IPS DF 4.7 (cell line): Measurements from ENCODE around the gene DAO.
"Not testable (repeated sequence)": the region's sequence is repeated elsewhere in the genome, so short reads cannot be mapped to it uniquely, and the experiment has no call there.

Experiments
- DNase-seq: peaks from one replicate; pipeline ENCODE4 v3.0.0-alpha.2; 2013; ENCODE audit warnings: low spot score; ENCODE audit errors: extremely low read depth

DAO gene

DNA sequence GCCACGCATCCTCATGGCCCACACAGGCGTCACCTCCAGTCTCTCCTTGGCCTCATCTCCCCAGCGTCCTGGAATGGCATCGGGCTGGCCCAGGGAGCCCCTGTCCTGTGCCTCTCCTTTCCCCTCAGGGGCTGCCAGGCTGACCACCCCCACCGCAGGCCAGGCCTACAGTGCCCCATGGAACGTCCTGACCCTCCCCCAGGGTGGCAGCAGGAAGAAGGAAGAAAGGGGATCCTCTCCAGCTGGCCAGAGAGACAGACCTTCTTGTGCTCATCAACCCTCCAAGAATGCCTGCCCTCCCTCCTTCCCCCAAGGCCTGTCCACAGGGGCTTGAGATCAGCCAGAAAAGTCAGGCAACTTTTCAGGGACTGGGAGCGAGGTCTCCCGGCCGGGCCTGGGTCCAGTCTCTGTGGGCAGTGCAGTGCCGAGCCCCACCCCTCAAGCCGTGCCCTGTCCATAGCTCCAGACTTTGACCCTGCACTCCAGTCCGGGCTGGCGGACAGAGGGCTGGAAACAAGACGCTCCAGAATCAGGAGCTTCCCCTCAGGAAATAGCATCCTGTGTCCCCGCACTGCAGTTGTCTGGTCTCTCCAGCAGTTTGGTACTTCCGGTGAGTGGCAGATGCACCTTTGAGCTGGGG is at the start of gene DAO:
TSS of gene DAO (plus strand) at position 478 of the 640 bp plus-strand sequence. CDS start 4,915 bp downstream, outside the sequence.
- DNase-seq = no peak

DNA sequence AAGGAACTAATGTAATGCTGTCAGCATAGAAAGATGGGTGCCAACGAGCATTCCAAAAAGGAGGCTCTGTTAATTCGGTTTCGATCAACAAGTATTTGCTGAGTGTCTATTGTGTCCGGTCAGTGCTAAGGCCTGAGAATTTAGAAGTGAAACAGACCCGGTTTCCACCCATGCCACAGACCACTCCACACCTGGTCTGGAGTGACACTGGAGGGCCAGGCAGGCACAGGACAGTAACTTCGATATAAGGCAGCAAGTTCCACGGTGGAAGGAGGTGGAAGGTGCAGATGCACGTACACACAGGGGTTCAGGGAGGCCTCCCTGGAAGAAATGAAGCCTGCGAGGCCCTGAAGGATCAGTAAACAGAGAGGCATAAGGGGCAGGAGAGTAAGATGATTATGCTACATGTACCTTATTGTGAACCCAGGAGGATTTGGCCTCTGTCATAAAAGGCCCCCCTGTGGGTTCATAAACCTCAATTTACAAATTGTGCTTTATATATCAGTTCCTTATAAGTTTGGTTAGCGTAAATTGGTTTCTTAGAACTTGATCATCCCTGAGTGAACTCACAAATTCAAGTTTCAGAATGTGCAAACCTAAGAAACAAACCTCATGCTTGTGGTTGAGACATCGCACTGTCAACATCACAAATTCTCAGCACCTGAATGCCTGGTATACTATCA is 48.4 kb upstream of the DAO start:
- no peak for DNase-seq

DNA sequence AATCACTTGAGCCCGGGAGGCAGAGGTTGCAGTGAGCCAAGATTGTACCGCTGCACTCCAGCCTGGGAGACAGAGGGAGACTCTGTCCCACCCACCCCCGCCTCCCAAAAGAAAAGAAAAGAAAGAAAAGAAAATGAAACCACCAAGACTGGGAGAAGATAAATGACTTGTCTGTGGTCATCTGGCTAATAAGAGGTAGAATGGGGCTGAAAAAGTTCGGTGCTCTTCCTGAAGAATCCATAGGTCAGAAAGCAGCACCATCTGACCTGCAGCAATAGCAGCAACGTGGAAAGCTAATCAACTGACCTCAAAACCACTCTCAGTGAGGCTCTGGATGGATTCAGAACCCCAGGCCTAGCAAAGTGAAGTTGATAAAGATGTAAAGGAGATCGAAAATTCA is 47.7 kb upstream of the DAO start:
- DNase-seq = no peak

DNA sequence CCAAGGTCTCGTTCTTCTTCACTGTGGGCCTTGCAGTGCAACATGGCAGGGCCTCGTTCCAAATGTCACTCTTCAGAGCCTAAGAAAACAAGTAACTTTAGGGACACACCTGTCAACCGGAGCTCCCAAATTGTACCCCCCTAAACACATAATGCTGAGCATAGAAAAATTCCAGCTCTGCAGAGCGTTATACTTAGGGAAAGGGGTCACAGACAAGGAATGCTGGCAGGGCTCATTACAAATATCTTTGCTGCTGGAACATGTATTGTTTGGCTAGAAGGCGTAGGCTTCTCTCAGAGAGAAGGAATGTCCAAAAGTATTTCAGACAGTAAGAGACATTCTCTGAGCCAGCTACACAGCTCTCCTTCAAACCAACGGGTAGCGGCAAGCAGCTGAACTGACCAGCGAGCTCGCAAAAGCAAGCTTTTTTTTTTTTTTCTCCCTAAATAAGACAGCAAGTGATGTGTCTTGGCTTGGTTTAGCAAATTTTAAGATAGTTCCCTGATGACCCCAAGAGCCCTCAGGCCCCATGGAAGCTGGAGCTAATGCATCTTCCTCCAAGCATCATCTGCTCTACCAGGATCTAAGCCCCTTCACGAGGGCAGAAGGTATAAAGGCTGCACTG is 47.0 kb upstream of the DAO start:
- no peak for DNase-seq

DNA sequence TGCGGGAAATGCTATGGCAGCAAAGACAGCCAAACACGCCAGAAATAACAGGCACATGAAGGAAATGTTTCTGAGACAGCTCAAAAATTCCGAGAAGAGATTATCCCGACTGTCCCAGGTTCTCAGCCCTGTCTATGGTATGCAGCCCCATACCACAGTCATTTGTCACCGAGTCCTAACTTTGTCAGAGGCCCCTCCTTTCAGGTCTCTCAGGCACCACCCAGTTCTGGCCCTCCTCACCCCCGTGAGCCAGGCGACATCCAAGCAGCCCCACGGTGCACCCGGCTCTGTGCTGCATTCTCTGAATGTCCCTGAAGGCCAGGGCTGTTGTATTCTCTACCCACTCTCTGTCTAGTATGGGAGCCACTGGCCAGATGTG is 46.5 kb upstream of the DAO start:
- no peak for DNase-seq

DNA sequence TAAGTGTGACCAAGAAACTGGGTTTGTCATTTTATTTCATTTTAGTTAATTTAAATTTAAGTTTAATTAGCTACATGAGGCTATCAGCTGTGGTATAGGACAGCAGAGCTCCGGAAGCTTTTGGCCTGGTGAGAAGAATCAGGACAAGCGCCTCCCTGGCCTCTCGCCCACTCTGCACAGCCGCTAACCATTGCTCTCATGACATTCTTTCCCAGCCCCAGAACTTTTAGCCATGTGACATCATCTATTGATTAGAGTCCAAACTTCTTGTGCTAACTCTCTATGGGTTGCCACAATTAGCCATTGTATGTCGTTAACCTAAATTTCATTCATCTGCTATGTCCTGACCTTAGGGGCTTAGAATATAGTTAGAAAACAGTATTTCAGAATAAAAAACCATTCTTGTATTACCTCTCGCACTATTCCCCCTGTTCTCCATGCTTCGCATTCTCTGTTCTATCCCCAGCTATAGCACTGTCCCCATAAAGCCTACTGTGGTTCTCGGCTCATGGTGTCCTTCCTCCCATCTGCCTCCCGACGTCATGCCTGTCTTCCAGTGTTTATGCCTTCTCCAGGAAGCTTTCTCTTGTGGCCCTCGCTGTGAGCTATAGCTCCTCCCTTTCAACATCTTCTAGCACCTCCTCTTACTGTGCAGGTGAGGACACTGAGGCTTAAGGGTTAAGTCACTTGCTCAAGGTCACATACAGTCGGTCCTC is 46.0 kb upstream of the DAO start:
- no peak for DNase-seq

DNA sequence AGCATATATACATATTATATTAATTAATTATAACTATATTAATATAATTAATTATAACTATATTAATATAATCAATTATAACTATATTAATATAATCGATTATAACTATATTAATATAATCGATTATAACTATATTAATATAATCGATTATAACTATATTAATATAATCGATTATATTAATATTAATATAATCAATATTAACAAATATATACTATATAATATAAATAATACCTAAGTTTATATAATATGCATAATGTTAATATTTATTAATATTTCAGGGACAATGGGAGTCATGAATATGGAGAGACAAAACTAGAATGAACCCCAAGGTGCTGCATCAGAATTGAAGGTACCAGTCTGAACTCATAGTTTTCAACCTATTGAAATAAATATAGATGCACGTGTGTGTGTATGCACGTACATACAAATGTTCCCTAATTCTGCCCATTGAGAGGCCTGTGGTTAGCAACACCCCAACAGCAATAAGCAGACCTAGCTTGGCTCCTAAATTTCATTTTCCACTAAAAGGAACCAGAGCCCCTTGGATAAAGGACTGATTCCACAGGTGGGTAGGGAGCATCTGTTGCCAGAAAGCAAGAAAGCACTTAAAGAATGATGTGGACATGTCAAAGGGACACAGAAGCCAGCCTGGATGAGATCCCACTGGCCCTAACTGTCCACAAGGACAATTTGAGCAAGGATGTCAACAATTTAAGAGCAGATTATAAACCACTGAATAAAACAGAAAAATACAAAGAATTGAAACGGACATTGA is 43.8 kb upstream of the DAO start:
- DNase-seq = no peak

DNA sequence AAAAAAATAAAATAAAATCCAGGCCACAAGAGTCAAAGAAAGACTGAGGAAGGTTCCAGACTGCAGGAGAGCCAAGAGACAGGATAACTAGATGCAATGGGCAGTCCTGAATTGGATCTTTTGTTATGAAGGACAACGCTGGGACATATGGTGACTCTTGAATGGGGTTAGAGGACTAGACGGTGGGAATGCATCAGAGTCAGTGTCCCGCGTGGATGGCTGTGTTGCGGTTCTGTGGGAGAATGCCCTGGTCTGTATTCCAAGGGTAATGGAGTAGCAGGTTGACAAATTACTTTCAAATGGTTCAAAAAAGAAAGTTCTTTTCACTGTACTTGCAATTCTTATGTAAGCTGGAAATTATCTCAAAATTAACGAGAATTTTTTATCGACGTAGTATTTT is 42.7 kb upstream of the DAO start:
- DNase-seq = no peak

DNA sequence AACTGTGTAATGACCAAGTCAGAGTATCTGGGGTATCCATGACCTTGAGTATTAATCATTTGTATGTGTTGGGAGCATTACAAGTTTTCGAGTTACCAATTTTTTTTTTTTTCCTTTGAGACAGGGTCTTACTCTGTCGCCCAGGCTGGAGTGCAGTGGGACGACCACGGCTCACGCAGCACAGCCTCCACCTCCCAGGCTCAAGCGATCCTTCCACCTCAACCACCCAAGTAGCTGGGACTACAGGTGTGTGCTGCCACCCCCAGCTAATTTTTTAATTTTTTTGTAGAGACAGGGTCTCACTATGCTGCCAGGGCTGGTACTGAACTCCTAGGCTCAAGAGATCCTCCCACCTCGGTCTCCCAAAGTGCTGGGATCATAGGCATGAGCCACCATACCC is 42.2 kb upstream of the DAO start:
- no peak for DNase-seq

DNA sequence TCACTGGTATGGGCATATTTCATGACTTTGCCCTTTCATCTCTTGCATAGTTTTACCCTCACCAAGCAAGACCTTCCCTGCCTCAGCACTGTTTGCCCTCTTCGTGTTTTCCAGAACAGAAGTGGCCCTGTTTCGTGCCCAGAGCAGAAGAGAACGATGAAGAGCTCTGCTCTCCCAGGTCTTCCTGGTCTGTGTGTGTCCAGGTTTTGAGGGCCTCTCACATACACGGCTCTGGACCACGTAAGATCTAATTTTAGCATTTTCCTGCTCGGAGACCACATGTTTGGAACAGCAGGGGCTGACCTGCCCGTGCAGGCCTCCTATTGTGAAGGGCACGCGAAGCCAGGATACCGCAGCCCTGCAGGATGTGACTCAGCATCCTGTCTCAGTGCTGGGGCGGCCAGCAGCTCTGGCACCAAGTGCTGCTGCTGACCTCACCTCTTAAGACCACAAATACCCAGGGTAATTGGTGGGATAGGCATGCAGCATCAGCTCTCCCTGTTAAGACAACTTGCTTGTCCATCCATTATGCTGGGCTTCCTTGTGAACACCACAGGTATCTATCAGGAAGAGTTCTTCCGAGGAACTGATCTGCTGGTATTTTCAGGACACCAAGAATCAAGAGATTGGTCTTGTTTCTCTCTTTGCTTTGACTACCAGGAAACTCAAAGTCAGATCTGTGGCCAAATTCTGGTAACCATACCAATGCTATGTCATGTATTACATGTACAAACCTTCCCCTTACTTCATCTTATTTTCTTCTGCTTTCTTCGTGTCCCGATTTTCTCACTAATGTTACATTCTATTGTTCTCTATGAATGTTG is 41.5 kb upstream of the DAO start:
- DNase-seq = peak; percentile 80

DNA sequence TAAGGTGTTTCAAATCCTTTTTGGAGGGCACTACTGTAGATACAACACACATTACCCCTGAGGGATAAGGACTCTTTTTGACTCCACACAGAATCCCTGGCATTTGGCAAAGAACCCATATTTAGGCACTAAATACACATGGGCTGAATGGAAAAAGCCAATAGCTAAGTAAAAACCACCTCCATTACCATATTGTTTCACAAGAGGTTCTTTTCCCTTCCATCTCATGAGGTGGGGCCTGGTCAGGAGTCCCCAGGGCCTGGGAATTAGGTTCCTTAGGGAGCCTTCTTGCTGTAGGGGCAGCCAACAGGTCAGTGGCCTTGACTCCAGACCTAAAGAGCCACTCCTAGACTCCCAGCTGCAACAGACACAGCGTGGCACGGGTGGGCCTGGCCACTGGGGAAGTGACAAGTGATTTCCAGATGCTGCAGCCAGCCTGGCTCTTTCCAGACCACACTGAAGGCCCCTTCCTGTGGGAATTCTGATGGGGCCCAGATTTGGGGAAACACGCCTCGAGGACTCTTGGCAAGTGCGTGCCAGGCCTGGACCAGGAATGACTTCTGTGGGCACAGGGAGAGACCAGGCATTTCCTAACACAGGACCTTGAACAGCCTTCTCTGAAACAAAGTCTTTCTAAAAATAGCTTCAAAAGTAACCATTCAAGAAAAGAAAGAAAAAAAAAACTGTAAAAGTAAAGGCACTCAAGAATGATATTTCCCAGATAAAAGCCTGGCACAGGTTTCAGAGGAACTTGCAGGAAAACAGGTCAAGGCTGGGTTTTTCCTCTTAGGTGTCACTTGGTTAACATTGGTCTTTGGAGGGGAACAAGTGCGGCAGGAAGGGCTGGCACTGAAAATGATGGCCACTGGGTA is 40.6 kb upstream of the DAO start:
- no peak for DNase-seq

DNA sequence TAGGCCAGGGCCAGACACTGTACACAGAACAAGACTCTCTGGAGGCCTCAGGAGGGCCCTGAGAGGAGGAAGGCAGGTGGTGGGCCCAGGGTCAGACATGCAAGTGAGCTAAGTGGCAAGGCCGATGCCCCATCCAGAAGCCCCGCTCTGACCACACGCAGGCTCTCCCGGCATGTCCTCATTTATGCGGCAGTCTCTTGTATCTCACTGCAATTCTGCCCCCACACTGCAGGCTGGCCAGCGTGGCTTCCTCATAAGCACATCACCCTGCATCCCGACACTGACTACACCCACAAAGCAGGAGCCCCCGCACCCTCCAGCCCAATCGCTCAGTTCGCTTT is 40.0 kb upstream of the DAO start:
- DNase-seq = no peak

DNA sequence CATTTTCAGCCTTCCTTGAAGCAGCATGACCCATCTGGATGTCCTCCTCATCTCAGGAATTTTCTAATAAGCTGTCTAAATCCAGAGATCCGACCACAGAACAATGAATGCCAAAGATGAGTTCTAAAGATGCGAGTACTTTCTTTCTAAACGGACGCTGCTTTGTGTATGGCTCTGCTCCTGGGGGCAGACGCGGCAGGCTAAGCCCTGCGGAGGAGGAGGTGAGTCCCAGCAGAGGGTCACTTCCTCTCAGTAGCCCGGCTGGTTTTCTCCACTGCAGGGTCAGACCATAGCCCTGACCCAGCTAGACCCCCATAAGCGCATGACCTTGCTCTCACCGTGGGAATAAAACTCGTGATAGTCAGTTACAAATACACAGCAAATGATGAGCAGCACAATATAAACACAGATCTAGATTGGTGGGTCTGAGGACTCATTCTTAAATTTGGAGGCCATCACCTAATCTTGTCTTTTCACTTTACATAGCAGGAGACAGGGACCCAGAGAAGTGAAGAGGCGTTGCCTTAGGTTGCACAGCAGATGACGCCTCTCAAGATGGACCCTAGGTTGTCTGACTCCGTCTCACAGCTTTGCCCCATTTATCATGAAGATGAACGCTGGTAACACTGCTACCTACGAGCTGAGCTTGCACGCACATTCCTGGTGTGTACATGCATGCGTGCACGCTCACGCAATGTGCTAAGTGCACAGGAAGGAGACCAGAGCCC is 39.1 kb upstream of the DAO start:
- DNase-seq = no peak

DNA sequence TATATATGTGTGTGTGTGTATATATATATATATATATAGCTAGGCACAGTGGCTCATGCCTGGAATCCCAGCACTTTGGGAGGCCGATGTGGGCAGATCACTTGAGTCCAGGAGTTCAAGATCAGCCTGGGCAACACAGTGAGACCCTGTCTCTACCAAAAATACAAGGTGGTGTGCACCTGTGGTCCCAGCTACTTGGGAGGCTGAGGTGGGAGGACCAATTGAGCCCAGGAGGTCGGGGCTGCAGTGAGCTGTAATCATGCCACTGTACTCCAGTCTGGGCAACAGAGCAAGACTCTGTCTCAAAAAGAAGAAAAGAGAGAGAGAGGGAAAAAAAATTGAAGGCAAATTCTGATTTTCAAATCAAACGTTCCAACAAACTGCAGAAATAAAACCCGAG is 38.1 kb upstream of the DAO start:
- not testable (repeated sequence) for DNase-seq

DNA sequence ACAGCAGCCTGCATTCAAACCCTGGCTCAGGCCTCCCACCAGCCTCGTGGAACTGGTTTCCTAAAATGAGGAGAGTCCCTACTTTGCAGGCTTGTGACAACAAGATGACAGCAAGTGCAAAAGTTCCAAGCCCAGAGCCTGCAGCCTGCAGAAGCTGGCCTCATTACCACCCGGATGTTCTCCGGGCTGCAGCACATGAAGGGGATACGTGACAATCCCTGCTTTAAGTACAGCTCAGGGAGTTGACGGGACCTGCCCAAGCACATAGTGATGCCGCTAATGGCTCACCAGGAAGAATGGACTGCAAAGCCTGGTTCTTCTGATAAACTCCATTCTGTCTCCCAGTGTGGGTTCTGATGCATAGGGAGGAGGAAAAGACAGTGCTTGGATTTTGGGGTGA is 37.5 kb upstream of the DAO start:
- DNase-seq = no peak

DNA sequence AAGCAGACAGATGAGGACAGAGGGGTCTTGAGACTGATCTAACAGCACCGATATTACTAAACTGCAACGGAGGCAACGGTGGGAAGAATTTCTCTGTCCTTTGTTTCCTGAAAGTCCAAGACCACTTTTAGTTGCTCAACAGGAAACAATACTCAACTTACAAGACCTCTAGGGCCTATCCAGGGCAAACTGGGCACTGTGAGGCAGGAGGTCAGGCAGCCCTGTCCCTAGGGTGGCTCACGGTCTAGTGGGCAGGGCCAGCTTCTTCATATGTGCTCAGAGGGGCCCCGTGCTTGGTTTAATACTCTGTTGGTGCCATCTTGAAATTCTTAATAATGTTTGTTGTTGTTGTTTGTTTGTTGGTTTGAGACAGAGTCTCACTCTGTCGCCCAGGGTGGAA is 36.7 kb upstream of the DAO start:
- DNase-seq = no peak

DNA sequence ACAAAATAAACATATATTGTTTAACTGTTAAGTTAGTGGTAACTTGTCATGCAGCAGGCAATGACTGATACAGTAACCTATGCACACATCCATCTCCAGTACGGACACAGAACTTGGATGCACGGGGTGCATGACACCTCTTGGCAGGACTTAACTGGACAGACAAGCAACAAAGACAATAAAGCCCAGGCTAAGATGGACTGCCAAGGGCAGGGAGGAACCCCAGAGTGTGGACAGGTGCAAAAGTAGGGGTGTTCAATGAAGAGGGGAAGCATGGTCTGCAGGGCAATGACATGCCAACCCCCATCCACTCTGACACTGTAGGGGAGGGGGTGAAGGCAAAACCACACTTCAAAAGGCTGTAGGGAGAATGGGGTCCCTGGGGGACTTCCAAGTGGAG is 34.2 kb upstream of the DAO start:
- no peak for DNase-seq

DNA sequence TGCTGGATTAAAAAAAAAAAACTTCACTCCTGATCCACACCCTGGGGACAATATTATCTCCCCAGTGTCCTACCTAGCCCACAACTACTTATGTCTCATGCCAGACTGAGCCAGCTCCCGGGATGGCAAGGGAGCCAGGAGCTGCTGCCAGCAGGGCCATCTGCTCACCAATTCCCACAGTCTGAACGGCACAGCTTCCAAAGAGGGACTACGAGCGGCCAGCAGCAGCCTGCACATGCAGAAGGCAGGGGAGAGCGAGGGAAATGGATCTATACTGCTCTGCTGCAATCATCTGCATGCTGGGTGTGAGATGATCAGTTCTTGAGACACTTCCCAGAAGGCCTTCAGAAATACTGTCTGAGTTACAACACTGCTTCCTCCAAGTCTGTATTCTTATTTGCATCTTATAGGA is 33.6 kb upstream of the DAO start:
- no peak for DNase-seq

DNA sequence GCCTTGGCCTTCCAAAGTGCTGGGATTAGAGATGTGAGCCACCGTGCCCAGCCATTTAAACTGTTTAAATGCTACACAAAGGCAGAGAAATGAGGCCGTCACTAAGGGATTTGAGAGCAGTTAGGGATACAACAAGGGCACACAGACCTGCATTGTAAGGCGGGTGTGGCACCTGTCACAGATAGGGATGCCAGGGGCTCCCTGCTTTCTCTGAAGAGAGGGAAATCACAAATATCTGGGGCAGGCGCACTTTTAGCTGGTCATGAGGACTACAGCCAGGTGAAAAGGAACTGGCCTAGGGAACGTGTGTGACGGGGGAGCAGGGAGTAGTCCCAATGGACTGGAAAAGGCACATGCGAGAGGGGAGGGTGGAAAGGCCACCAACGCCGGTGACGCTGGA is 32.2 kb upstream of the DAO start:
- DNase-seq = no peak
